Omental fat pad (tissue), 4 donors: ENCODE results near the gene CCNK. TPM values are rescaled to one million over a fixed set of nuclear protein-coding genes. Genes with fewer than 3 reads are reported as not detected.

Experiments used
- ATAC-seq: fragments of 150-250 bp; one replicate; pipeline ENCODE4 v1.9.1; 2016; ENCODE audit warnings: mild to moderate bottlenecking, moderate library complexity; ENCODE audit not compliant: low FRiP score
- DNase-seq: peaks from one replicate; pipeline ENCODE4 v3.0.0-alpha.2; 2019; ENCODE audit warnings: low spot score
- total RNA-seq, 4 donors: library from RNA; depleted of rRNA; stranded (reverse); fragments of >200 nt; gene quantifications; one replicate each; pipeline ENCODE4 v1.1.0, GENCODE V29; 2016
- TF ChIP-seq, protein P1 (sequence below), 3 donors: fragments of 450-650 bp; IDR thresholded peaks; one replicate each; pipeline ENCODE4 v1.5.1; 2016 to 2017; ENCODE audit warnings: antibody characterized with exemption in 3 of 3, mild to moderate bottlenecking in 3 of 3, moderate library complexity in 2 of 3

CCNK gene
- total RNA-seq: 10 to 100 TPM; 23.2 to 37.0 (median 34.7) TPM

DNA sequence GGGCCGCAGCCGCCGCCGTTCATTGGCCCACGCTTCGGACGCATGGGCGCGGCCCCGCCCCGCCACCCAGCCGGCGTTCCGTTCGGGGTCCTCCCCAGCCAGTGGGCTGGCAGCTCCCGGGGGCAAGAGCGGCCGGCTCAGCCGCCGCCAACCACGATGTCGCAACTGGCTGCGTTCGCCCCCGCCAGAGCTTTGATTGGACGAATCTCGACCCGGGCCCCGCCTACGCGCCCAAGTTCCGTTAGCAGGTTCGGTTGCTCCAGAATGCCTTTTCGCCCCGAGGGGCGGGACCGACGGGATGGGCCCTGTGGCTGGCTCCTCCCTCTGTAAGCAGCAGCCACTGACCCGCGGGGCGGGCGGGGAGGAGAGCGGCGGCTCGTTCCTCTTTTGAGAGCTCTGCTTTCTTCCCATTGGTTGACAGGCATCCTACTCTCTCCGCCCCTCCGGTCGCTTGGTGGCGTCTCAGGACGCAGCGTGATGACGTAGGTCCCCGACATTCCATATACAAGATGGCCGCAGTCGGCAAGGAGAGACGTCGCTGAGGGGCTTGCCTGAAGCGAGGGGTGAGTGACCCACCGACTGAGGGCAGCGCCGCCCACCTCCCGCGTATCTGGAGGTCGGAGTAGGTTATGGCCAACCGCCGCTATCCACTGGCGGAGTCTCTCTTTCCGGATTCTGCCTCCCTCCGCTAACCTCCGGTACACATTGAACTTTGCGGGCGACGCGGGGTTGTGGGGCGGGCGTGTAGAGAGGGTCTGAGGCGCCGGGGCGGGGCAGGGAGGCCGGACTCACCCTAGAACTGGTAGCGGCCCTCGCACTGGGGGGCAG, at the start of gene CCNK:
TSS of gene CCNK (plus strand) at position 493 of the 828 bp plus-strand sequence. CDS start 11,269 bp downstream, outside the sequence.
- peak; percentile 98 for DNase-seq
- ATAC-seq: peak; percentile 96
- TF ChIP-seq, protein P1, sequence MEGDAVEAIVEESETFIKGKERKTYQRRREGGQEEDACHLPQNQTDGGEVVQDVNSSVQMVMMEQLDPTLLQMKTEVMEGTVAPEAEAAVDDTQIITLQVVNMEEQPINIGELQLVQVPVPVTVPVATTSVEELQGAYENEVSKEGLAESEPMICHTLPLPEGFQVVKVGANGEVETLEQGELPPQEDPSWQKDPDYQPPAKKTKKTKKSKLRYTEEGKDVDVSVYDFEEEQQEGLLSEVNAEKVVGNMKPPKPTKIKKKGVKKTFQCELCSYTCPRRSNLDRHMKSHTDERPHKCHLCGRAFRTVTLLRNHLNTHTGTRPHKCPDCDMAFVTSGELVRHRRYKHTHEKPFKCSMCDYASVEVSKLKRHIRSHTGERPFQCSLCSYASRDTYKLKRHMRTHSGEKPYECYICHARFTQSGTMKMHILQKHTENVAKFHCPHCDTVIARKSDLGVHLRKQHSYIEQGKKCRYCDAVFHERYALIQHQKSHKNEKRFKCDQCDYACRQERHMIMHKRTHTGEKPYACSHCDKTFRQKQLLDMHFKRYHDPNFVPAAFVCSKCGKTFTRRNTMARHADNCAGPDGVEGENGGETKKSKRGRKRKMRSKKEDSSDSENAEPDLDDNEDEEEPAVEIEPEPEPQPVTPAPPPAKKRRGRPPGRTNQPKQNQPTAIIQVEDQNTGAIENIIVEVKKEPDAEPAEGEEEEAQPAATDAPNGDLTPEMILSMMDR (IDR thresholded peaks at IDR 0.05): no peak

DNA sequence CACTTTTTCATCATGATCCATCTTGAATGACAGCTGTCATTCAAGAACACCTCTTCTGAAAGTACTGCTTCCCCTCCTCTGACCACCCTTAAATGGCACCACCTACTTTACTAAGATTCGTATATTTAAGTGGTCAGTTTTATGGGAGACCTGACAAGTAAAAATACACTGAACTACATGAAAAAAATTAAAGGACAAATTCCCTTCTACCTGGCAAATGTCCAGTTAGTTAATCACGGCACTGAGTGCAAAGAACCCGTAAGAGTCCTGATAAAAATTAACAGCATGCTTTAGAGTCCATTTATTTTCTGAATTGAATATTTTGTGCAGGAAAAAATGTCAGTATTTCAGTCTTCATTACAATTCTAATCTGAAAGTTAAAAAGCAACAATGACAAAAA, 49.2 kb upstream of the CCNK start:
- DNase-seq (no peak), ATAC-seq (no peak)
- TF ChIP-seq, protein P1 (IDR thresholded peaks at IDR 0.05): no peak

DNA sequence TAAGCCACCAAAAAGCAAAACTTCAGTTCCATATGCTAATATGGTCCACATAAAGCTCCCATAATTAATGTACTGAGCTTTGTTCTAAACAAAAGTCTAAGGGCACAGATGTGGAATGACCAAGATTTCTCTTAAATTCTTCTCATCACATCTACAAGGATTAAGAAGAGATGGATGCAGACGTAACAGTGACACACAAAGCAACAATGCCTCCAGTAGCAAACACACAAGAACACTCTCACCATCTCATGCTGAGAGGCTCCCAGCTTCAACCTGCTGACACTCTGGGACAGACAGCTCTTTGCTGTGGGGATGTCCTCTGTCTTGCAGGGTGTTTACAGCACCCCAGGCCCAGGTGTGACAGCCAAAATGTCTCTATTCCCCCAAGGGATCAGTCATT, 48.7 kb upstream of the CCNK start:
- TF ChIP-seq, protein P1 (IDR thresholded peaks at IDR 0.05): no peak
- DNase-seq (no peak), ATAC-seq (no peak)

DNA sequence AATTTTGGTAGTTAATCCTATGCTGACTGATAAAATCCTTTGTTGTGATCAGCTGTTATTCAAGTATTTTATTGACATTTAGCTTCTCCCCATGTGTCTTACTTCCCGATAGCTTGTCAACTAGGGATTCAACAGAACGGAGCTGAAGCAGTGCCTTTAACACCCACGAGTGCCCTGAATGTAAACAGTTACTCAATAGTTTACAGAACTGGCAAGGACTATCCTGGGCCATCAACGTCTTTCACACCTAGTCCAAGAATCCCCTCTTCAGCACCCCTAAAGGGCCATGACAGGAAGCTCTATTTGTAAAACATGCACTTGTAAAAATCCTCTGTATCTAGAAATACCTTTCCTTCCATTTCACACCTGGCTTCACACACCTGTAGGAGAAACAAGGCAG, 45.9 kb upstream of the CCNK start:
- DNase-seq (no peak), ATAC-seq (no peak)
- TF ChIP-seq, protein P1 (IDR thresholded peaks at IDR 0.05): no peak

DNA sequence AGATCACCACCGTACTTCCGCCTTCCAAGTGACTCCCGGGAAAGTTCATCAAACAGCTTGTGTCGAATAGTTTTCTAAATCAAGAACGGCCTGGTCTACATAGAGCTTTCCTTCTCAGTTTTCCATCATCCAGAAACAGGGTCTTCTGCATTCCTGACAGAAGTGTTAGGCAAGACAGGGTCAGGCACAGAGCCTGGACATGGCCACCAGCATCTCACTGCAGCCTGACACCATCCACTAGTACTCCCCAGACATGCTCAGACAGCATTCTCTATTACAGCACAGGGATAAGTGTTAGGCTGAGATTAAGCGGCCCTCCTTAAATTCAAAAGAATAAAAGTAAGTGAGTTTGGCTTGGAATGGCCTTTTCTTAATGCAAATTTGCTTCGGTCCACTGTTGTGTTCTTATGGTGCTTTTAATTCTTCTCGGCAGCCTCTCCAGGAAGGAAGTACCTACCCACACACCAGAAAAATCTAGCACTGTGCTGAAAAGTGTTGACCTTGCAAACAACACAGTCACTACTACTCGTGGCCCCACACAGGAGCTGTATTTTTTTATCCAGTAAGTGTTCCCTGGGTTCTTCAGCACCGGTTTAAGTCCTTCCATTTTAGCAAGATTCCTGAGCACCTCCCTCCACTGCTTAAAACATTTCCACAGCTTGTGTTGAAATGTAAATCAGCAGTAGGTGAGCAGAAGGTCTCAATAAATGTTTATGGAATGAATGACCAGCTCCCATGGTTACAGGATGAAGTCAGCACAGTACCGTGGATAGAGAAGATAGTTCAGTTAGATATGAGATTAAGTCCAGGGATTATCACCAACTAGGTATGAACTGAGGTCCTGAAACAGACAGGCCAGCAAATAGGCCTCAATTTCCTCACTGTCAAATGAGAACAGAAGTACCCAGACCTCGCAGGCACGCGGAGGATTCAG, 44.7 kb upstream of the CCNK start:
- ATAC-seq: no peak
- DNase-seq: no peak
- TF ChIP-seq, protein P1 (IDR thresholded peaks at IDR 0.05): no peak

DNA sequence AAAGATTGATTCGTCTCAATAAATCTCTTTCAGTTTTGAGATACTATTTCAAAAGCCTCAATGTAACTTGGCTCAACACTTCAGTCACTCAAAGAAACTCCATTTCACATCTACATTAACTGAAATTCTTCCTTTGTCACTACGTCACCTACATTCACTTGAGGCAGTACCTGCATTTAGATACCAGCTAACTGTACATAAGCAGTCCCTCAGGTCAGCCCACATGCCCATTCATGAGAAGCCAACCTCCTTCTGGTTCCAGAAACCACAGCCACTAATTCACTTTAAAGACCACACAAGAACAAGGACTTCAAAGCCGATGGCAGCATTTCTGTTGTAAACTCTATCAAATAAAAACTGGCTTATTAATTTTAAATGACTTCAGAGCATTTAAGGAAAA, 43.5 kb upstream of the CCNK start:
- TF ChIP-seq, protein P1 (IDR thresholded peaks at IDR 0.05): no peak
- ATAC-seq (no peak), DNase-seq (no peak)
